ENCODE measurements around the gene BLACAT1.
"Not testable (repeated sequence)": the region's sequence is repeated elsewhere in the genome, so short reads cannot be mapped to it uniquely, and the experiment has no call there.

BLACAT1 gene

DNA sequence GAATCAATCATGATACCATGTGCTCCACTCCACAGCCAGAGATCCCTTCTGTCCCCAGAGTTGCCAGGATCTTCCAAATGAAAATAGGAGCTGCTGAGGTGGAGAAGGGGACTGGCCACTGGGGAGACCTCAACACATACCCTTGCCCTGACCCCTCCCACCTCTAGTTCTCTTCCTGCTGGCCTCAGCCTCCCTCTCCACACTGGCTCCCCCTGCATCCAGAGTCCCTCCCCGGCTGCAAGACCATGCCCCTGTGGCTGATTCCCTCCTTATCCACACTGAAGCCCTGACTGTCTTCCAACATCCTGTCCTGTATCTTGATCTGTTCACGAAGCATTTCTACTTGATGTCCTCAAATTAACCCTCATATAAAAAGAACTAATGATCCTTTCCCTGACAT, 27.5 kb upstream of the BLACAT1 start:
- no peak for DNase-seq

DNA sequence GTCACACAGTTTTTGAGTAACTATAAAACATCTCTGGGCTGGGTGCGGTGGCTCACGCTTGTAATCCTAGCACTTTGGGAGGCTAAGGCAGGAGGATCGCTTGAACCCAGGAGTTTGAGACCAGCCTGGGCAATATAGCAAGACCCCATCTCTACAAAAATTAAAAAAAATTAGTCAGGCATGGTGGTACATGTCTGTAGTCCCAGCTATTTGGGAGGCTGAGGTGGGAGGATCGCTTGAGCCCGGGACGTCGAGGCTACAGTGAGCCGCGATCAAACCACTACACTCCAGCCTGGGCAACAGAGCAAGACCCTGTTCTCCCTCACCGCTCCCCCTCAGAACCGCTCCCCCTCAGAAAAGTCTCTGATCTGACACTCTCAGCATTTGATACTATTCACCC, 26.7 kb upstream of the BLACAT1 start:
- not testable (repeated sequence) for DNase-seq

DNA sequence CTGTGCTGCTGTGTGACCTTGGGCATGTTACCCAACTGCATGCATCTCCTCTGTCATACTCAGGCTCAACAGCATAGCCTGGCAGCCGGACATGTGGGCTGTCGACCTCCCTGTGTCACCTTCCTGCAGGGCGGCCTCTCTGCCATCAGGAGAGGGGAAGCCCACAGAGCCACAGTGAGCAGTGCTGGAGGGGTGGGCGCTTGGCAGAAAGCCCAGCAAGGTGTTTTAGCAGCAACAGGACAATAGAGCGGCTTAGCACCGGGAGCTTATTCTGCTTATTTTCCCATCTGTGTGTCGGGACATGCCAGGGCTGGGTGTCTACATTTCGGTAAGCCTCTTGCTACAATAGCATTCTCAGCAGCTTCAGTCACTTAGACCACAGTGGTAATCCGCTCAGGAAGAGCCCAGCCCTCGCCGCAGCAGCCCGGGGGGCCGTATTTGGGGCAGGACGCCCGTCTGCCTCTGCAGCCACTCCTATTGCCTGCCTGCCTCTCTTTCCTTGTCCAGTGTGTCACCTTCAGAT, 25.8 kb upstream of the BLACAT1 start:
- DNase-seq: peak; percentile 19

DNA sequence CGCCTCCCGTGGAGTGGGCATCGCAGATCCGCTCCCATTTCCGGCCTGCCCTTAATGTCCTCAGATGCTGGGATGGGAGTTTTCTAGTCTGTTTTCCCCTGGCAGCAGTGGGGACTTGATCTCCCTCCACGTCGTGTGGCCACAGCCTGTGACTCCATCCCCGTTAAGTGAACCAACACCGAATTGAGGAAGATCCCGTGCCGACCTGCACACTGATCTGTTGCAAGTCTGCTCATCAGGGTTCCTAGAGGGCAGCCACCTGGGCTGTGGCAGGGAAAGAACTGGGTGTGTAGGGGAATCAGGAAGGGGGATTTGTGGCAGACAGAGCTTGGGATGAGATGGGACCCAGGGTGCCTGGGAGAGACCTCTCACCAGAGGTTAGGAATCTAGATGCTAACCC, 25.4 kb upstream of the BLACAT1 start:
- DNase-seq: no peak

DNA sequence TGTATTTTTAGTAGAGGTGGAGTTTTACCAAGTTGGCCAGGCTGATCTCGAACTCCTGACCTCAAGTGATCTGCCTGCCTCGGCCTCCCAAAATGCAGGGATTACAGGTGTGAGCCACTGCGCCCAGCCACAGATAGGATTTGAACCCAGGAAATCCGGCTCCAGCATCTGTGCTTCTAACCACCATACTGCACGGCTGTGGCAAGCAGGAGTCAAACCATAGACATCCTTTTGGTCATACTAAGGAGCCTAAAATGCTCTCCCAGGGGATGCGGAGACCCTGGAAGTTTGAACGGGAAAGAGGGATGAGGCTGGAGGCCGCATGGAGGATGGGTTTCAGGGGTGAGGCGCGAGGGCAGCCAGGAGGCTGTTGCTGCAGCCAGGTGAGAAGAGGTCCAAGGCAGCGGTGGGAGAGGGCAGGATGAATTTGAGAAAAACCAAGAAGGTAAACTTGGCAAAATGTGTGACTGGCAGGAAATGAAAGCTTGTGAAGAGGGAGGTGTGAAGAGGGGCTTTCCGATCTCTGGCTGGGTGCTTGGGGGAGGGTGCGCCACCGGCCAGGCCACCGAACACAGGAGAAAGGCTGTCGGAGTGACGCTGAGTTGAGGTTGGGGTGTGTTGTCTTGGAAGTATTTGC, 24.6 kb upstream of the BLACAT1 start:
- peak; percentile 75 for DNase-seq

DNA sequence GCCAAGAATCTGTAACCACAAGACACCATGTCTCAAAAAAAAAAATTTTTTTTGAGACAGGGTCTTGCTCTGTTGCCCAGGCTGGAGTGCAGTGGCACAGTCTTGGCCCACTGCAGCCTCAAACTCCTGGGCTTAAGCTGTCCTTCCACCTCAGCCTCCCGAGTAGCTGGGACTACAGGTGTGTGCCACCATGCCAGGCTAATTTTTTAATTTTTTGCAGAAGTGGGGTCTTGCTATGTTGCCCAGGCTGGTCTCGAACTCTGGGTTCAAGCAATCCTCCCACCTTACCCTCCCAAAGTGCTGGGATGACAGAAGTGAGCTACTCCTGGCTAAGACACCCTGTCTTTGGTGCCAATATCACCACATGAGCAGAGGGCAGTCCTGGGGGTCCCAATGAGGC, 23.1 kb upstream of the BLACAT1 start:
- DNase-seq: not testable (repeated sequence)

DNA sequence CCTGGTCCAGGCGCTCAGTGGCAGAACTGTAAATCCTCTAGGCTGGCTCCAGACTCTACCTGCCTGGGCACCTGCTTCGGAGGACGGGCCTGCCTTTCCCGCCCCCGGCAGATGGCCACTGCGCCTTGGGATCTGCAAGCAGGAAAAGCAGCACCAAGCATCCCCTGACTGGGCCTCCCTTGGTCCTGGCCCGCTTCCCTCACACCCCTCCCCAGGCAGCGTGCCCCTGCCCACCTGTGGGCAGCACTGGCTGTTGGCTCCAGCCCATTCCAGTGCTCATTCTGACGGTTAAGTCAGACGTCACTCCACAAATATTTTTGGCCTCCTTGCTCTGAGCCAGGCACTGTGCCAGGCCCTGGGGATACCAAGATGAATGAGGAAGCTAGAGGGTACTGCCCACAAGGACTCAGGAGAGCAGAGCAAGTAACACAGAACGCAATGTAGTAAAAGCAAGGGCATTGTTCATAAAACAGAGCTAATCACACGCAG, 22.0 kb upstream of the BLACAT1 start:
- no peak for DNase-seq

DNA sequence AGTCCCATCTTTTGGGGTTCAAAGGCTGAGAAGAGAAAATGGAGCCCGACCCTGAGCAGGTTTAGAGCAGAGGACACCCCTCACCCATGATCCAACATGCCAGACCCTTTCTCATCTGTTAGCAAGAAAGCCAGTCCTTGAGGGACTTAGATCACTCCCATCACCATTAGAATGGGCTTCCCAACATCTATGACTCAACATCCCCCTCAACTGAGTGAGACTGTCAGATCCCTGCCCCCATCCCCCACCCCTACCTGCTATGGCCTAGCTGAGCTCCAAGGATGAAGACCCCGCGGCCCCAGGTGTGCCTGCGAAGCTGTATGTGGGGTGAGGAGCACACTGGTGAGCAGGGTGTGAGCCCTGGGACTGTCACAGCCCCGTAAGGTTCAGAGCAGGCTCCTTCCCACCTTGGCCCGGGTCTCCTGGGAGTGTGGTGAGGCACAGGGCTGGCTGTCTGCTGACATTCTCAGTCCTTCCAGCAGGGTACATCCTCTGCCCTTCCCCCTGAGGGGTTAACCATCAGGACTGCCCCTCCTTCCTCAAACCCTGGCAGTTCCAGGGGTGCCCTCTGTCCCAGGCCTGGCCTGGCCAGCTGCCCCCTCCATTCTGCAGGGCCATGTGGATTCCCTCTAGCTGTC, 21.4 kb upstream of the BLACAT1 start:
- DNase-seq: no peak

DNA sequence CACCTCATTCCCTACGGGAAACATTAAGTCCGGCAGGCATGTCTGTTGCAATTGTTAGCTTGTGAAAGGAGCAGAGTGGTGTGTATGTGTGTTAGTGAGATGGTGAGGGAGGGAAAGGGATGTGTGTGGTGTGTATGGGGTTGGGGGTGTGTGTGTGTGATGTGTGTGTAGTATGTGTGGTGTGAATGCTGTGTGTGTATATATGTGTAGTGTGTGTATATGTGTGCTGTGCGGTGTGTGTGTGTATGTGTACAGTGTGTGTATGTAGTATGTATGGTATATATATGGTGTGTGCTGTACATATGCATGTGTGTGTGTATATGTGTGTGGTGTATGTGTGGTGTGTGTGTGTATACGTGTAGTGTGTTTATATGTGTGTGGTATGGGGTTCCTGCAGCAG, 20.8 kb upstream of the BLACAT1 start:
- no peak for DNase-seq

DNA sequence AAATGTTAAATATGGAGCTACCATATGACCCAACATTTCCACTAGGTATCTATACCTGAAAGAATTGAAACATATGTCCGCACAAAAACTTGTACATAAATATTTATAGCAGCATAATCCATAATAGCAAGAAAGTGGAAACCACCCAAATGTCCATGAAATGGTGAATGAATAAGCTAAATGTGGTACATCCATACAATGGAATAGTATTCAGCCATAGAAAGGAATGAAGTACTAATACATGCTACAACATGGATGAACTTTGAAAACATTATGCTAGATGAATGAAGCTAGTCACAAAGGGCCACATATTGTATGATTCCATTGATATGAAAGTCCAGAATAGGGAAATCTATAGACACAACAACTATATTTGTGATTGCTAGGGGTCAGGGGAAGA, 20.0 kb upstream of the BLACAT1 start:
- no peak for DNase-seq

DNA sequence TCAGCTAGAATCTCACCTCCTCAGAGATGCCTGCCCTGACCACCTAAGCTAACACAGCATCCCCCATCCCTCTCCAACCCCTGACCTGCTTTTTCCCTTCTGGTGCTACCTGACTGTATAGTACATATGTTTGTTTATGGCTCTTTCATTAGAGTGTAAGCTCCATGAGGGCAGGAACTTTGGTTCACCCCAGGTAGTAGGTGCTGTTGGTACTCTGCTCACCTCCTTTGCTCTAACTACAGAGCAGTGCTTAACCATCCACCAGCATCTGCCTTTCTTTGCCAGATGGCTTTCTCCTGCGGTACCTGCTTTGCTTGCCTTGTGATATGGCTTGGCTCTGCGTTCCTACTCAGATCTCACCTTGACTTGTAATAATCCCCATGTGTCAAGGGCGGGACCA, 18.7 kb upstream of the BLACAT1 start:
- no peak for DNase-seq

DNA sequence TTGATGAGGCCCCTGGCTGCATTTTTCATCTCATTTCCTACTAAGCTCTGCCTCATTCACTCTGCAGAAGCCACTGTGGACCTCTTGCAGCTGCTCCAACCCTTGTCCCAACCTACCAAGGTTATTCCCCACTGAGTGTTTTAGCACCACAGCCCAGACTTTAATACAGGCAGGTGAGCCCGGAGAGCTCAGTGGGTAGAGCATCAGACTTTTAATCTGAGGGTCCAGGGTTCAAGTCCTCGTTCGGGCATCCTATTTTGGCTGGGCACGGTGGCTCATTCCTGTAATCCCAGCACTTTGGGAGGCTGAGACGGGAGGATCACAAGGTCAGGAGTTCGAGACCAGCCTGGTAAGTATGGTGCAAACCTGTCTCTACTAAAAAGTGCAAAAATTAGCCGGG, 18.1 kb upstream of the BLACAT1 start:
- no peak for DNase-seq

DNA sequence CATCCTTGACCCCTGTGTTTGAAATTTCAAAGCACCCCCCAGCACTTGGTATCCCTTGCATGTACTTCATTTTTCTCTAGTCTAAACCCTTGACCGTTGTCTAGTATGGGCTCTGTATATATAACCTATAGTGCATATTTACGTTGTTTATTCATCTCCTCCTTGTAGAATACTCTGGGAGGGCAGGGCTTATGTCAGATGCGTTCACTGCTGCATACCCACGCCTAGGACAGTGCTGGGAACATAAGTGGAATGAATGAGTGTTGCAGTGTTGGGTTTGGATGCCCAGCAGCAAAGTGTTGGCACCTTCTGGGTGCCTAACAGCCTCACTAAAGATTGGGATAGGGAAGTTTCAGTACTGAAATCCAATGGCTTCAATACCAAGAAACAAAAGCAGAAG, 17.6 kb upstream of the BLACAT1 start:
- DNase-seq: no peak

DNA sequence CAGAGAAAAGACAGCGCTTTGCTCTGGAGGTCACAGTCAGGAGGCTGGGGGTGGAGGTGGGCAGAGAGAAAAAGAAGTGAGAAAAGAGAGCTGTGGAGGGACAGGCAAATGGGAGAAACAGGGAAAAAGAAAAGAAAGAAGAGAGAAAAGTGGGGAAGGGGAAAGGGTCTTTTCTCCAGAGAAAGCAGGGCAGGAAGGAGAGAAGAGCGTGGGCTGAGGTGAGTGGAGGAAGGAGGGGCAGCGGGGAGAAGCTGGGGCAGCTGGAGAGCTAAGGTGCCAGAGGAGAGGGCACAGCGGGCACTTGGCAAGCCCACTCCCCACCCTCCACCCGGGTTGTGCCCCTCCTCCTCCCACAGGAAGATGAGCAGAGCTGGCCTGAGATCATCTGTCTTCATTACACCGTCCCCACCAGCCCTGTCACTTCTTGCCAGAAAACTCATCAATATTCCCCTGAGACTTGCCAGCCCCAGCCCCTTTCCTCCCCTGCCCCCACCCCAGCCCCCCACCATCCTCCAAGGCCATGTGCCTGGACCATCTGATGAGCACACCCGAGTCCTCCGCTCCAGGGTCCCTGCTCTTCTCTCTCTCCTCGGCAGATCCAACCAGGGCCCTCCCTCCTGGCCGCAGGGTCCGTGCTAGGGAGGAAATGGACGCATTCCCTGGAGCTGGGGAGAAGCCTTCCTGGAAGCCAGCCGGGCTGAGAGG, 17.0 kb upstream of the BLACAT1 start:
- DNase-seq: no peak

DNA sequence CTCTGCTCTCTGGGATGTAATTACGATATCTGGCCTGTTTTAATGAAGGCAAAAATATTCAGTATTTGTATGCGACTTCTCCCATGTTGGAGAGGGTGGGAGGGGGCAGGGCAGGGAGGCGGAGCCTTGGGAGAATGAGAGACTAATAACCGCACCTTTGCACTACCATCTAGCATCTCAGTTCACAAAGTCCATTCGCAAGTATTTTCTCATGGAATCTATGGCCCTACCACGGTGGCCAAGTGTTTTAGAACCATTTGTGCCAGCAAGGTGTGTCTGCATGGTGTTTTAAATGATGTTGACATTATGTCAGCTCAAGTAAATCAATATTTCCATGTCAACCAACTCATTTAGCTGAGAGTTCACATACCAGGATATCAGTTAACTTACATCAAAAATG, 14.3 kb upstream of the BLACAT1 start:
- no peak for DNase-seq

DNA sequence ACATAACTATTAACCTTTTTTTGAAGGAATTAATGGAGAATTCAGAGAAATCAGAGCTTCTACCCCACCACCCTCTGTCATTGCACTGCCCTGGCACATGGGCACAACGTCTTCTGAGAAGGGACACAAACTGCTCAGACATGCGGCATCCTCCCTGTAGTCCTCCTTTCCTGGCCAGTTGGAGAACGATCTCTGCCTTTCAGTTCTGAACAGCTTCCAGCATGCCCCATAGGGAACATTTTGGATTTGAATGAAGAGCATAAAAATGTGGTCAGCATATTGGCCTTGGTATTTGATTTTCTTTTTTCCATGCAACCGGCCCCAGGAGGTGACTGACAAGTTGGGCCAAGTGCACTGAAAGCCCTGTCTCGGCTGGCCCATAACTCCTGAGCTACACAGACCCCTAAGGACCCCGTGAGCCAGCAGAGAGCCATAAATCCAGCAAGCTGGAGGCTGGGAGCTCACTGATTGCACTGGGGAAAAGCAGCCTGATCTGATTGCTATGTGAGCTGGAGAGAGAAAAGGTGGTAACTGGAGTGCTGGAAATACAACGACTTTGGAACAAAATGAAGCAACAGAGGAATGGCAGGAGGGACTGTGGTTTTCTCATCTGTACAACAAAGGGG, 10.9 kb upstream of the BLACAT1 start:
- no peak for DNase-seq

DNA sequence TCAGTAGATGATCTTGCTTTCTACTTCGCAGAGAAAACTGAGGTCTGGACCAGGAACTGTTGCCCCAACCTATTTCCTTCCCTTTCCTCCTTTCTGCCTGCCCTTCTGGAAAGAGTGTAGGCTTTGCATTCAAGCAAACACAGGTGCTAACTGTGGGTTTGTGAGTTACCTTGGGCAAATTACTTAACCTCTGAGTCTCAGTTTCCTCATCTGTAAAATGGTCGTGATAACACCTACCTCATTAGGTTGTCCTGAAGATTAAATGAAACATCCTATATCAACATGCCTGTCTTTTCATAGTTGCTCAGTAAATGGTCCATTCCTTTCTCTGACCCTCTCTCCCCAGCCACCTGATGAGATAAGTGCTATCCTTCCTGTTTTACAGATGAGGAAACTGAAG, 9.5 kb upstream of the BLACAT1 start:
- DNase-seq: no peak

DNA sequence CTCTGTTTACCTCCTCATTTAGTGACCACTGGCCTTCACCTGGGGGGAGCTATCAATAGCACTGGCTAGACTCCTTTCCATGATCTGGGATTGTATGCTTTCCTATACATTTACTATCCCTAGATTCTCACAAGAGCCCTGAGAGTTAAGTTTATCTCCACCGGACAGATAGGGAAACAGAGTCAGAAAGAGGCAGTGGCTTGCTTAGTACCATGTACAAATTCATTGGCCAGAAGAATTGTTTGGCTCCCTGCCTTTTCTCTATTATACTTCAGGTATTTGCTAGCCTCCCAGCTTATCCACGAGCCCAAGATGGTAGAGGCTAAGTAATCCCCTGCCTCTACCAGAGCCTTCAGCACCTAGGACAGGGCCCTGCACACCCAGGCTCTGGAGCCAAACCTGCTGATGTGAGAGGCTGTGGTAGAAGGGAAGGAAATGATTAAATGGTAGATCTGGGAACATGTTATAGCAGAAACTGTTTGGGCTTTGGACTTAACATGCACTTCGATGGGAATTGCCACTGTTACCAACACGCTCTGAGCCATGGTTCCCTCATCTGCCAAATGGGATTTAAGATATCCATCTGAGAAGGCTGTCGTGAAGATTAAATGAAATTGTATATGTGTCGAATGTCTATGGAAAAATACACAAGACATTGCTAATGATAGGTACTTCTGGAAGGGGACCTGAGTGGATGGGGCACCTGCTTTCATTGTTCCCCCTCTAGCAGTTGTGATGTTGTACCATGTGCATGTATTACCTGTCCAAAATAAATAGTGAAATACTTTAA, 3.1 kb upstream of the BLACAT1 start:
- peak; percentile 34 for DNase-seq

DNA sequence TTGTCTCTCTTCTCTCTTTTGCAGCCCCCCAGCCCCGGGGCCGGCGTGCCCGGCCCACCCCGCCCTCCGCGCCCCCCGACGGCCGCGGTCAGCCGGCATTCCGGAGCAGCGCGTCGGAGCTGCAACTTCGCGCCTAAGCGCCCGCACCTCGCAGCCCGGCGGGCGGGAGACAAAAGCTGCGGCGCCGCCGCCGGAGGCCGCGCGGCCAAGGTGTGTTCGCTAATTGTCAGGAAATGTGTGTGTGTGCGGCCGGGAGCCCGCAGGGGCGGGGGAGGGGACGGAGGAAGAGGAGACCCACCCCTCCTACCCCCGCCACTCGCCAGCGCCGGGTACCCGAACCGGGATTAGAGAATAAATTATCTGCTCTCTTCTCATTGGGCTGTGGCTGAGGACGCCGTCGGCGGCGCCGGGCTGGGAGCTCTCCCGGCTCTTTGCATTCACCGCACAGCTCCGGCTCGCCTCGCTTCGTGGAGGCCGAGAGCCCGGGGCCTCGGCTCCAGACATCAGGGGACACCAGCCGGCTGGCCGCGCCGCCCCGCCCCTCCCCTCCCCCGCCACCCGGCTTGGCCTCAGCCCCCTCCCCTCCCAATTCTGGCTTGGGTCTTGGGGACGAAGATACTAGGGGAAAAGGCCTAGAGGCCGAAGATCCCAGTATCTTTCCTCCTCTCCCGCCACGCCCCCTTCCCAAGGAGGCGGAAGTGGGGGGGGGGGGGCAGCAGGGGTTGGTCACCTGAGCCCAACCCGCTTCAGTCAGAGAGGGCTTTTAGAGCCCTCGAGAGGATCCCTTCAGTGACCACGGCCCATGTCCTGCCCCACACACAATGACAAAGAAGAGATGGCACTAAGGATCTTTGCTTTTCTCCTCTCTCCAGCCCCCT, 1.3 kb upstream of the BLACAT1 start:
- DNase-seq: no peak

DNA sequence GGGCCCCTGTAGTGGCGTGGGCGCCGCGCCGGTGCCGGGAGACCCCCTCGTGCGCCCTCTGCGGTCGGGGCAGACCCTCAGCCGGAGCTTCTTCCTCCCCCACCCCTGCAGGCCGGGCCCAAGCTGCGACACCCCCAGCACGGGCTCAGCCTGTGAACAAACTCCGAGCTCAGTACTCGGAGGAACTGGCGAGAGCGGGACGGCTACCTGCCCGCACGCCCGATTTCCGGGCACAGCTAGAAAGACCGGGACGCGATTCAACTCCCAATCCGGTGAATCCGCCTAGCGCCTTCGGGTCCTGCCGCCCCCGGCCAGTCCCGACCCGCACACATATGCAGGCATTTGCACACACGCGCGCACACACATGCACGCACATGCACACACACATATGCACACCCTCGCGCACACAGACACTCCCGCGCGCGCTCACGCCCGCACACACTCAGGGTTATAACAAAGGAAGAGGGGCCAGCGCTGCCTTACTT, 580 bp upstream of the BLACAT1 start:
- no peak for DNase-seq

DNA sequence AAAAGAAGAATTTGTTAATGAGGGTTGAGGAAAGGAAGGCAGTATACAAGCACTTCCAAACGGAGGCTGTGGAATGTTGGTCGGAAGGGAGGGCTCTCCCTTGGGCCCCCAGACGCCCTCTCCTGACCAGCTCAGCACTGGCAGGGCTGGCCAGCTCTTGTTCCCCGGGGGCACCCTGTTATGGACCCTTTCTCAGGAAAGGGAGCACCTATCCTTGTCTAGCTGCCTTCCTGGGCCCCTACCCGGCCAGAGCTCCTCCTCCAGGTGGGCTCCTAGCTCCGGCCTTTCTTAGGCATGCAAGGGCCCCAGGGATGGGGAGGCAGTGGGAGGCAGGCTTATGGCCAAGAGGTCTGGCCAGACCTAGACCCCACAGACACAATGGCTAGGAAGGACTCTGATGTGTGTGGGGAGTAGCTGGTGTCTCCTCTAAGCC, 926 bp downstream of the BLACAT1 start:
- no peak for DNase-seq

DNA sequence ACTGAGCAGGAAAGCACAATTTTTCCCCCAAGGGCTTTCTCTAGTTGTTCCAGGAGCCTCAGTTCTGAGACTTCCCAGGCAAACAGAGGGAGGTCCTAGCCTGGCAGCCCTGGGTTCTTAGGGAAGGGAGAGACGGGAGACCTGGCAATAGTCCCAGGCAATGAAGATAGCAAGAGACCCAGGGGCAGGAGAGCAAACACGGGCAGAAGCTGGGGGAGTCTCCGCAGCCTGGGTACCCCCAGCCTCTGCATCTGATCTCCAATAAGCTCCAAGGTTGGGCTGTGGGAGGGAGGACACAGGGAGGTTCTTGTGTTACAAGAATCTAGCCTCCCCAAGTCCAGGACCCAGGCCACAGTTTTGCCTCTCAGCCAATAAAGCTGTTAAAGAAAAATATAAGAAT, 2.4 kb downstream of the BLACAT1 start:
- no peak for DNase-seq
